ENCODE data around the gene RNLS.

The RNLS gene

DNA sequence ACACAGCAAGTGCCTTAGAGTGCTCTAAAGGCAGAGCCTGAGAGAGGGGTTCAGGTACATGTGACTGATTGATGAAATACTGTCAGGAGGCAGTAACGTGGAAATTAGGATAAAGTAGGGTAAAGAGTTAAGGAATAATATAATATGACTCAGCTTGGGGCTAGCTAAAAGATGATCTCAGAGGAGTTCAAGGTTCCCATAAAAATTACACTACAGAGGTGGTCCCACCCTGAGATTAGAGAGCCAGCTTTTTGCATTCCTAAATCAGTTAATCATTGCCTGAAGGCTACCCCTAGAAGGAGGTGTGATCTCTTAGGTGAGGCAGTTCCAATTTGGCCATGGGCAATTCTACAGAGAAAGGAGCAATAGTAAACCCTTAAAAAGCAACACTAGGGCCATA lies 9.3 kb upstream of the RNLS start:
- TF ChIP-seq, protein P1, sequence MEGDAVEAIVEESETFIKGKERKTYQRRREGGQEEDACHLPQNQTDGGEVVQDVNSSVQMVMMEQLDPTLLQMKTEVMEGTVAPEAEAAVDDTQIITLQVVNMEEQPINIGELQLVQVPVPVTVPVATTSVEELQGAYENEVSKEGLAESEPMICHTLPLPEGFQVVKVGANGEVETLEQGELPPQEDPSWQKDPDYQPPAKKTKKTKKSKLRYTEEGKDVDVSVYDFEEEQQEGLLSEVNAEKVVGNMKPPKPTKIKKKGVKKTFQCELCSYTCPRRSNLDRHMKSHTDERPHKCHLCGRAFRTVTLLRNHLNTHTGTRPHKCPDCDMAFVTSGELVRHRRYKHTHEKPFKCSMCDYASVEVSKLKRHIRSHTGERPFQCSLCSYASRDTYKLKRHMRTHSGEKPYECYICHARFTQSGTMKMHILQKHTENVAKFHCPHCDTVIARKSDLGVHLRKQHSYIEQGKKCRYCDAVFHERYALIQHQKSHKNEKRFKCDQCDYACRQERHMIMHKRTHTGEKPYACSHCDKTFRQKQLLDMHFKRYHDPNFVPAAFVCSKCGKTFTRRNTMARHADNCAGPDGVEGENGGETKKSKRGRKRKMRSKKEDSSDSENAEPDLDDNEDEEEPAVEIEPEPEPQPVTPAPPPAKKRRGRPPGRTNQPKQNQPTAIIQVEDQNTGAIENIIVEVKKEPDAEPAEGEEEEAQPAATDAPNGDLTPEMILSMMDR (conservative IDR thresholded peaks at IDR 0.05; ENCODE audit: low read depth) = no peak
- CTCF ChIA-PET = interaction anchor here (0.6 to 0.7 kb wide), 2 partner anchors 16 to 26 kb away, joined by 3 to 5 read pairs; no protein-coding TSS in a partner anchor
- DNase-seq (ENCODE audit: low spot score) = peak; percentile 61
- H3K27ac ChIP-seq = no peak overlapping the region
- POLR2A ChIA-PET (ENCODE audit: low non-redundant PET) = no interaction called here

- no peak within 1 kb of the TSS for H3K27ac ChIP-seq
- DNase-seq (ENCODE audit: low spot score) = no peak
- ChIA-PET CTCF (interaction anchor here (0.7 to 1.4 kb wide), 2 partner anchors 13 to 465 kb away, joined by 3 read pairs; no protein-coding TSS in a partner anchor), POLR2A (ENCODE audit: low non-redundant PET) (no interaction called here)
- TF ChIP-seq, protein P1 (conservative IDR thresholded peaks at IDR 0.05; ENCODE audit: low read depth) = no peak
Observed at GRCh38 chr10:88586462-88586861, 3.3 kb upstream of the RNLS start, which contains the start of gene LIPJ. TSS of gene LIPJ (plus strand) at chr10:88586762. CDS start at chr10:88590688, 3,926 bp downstream.

GRCh38 chr10:88583584-88583957 lies 453 bp upstream of the RNLS start:
- POLR2A ChIA-PET (ENCODE audit: low non-redundant PET) = no interaction called here
- no peak for DNase-seq (ENCODE audit: low spot score)
- TF ChIP-seq, protein P1 (conservative IDR thresholded peaks at IDR 0.05; ENCODE audit: low read depth) = no peak
- peak overlapping the region; percentile 78 for H3K27ac ChIP-seq
- CTCF ChIA-PET = no interaction called here

DNA sequence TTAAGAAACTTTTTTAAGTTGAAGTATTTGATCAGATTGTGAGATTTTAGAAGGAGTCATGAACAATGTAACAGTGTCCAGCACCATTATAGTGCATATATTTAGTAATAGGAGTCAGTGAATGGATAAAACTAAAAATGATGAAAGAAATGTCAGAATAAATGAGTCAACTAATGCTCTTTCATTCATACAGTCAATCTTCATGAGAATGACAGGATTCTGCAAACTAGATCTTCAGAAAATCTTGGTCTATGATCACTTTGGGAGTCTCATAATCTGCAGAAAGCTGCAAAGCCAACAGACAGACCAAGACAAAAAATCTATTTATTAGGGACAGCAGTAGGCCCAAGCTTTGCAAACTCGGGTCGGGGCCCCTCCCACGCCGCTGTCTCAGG lies 710 bp downstream of the RNLS start:
- peak overlapping the region; percentile 78 for H3K27ac ChIP-seq
- TF ChIP-seq, protein P1 (conservative IDR thresholded peaks at IDR 0.05; ENCODE audit: low read depth) = no peak
- DNase-seq (ENCODE audit: low spot score) = no peak
- CTCF ChIA-PET = interaction anchor here (0.5 to 1.5 kb wide), 2 partner anchors 17 to 105 kb away, joined by 3 read pairs; no protein-coding TSS in a partner anchor
- POLR2A ChIA-PET (ENCODE audit: low non-redundant PET) = interaction anchor here (0.6 kb wide), 1 partner anchor 442 kb away, joined by 4 read pairs; no protein-coding TSS in a partner anchor

GRCh38 chr10:88565072-88565471 lies 18.0 kb downstream of the RNLS start:
- ChIA-PET CTCF (interaction anchor here (0.5 to 1.7 kb wide), 34 partner anchors 8 to 778 kb away, joined by 3 to 11 read pairs (median 4); no protein-coding TSS in a partner anchor), POLR2A (ENCODE audit: low non-redundant PET) (no interaction called here)
- peak; percentile 51 for DNase-seq (ENCODE audit: low spot score)

GRCh38 chr10:88562152-88562551 lies 21.0 kb downstream of the RNLS start:
- H3K27ac ChIP-seq = no peak overlapping the region
- ChIA-PET CTCF (no interaction called here), POLR2A (ENCODE audit: low non-redundant PET) (no interaction called here)
- no peak for DNase-seq (ENCODE audit: low spot score)
- TF ChIP-seq, protein P1 (conservative IDR thresholded peaks at IDR 0.05; ENCODE audit: low read depth) = no peak

More at GRCh38 chr10:88565072-88565471, 18.0 kb downstream of the RNLS start:
- H3K27ac ChIP-seq = no peak overlapping the region
- TF ChIP-seq, protein P1 (conservative IDR thresholded peaks at IDR 0.05; ENCODE audit: low read depth) = peak; percentile 60
